IMR-90 (cell line): ENCODE results near the gene OXNAD1. TPM values are rescaled to one million over a fixed set of nuclear protein-coding genes. Genes with fewer than 3 reads are reported as not detected.

Experiments used
- ATAC-seq: fragments of 200-7000 bp; cut with Tn5 transposase; 2 replicates; pipeline ENCODE4 v1.9.1; 2020; ENCODE audit warnings: low read depth, mild to moderate bottlenecking, moderate library complexity
- BruUV-seq: library from RNA; stranded (reverse); fragments of 400-500 nt; replicated peaks from 2 replicates; lab custom pipeline; 2021; lab: Mats Ljungman, UMichigan
- CTCF ChIA-PET: fragments of 300-600 bp; formaldehyde crosslinking; extraction: SDS; loops from one replicate; lab custom pipeline; 2021; ENCODE audit warnings: antibody characterized with exemption; lab: Yijun Ruan, JAX
- POLR2A ChIA-PET: fragments of 300-600 bp; sonication (Branson Sonifier 250); formaldehyde crosslinking; loops from one replicate; lab custom pipeline; 2022; ENCODE audit warnings: antibody characterized with exemption; ENCODE audit not compliant: unreplicated experiment; lab: Charles Lee
- DNase-seq: peaks from one replicate; pipeline ENCODE4 v3.0.0; 2013
- H2AFZ ChIP-seq: replicated peaks from 2 replicates; pipeline ENCODE3; 2013; ENCODE audit warnings: low read length, mild to moderate bottlenecking; ENCODE audit not compliant: poor library complexity
- H2AK5ac ChIP-seq: 2 replicates; pipeline ENCODE4 v1.6.1; 2013; ENCODE audit warnings: low read depth, low read length, inconsistent platforms
- H2AK9ac ChIP-seq: replicated peaks from 2 replicates; pipeline ENCODE3; 2013; ENCODE audit warnings: mild to moderate bottlenecking, low read depth, low read length, moderate library complexity; ENCODE audit not compliant: poor library complexity
- H2BK120ac ChIP-seq: 2 replicates; pipeline ENCODE4 v1.6.1; 2013; ENCODE audit warnings: low read depth, low read length, inconsistent platforms
- H2BK15ac ChIP-seq: 3 replicates; pipeline ENCODE4 v1.6.1; 2013; ENCODE audit warnings: low read depth, low read length, inconsistent platforms
- H2BK20ac ChIP-seq: 2 replicates; pipeline ENCODE4 v1.6.1; 2013; ENCODE audit warnings: low read depth, mild to moderate bottlenecking, inconsistent platforms, low read length, moderate library complexity
- H2BK5ac ChIP-seq: 2 replicates; pipeline ENCODE4 v1.6.1; 2013; ENCODE audit warnings: mild to moderate bottlenecking, low read depth, low read length, inconsistent platforms; ENCODE audit not compliant: poor library complexity, severe bottlenecking
- H3K14ac ChIP-seq: replicated peaks from 2 replicates; pipeline ENCODE4 v1.6.1; 2013; ENCODE audit warnings: low read depth, low read length, inconsistent platforms
- H3K18ac ChIP-seq: 2 replicates; pipeline ENCODE4 v1.6.1; 2013; ENCODE audit warnings: low read depth, low read length, control low read depth
- H3K23ac ChIP-seq: 2 replicates; pipeline ENCODE4 v1.6.1; 2013; ENCODE audit warnings: low read depth, low read length, inconsistent platforms
- H3K27ac ChIP-seq: 2 replicates; pipeline ENCODE4 v1.5.1; 2013; ENCODE audit warnings: mild to moderate bottlenecking, control low read depth, low read length; ENCODE audit not compliant: insufficient read depth
- H3K27me3 ChIP-seq: 2 replicates; pipeline ENCODE4 v1.6.1; 2013; ENCODE audit warnings: low read length; ENCODE audit not compliant: control insufficient read depth, insufficient read depth
- H3K36me3 ChIP-seq: 2 replicates; pipeline ENCODE4 v1.6.1; 2013; ENCODE audit warnings: low read length, mixed read lengths; ENCODE audit not compliant: control insufficient read depth, insufficient read depth
- H3K4ac ChIP-seq: 2 replicates; pipeline ENCODE4 v1.6.1; 2013; ENCODE audit warnings: low read depth, low read length, inconsistent platforms
- H3K4me1 ChIP-seq: 2 replicates; pipeline ENCODE4 v1.6.1; 2013; ENCODE audit warnings: low read length, mixed read lengths; ENCODE audit not compliant: control insufficient read depth, insufficient read depth
- H3K4me2 ChIP-seq: 2 replicates; pipeline ENCODE4 v1.6.1; 2013; ENCODE audit warnings: low read depth, mild to moderate bottlenecking, control low read depth, low read length, moderate library complexity
- H3K4me3 ChIP-seq: 2 replicates; pipeline ENCODE4 v1.5.1; 2013; ENCODE audit warnings: low read depth, mild to moderate bottlenecking, control low read depth, low read length, moderate library complexity; ENCODE audit not compliant: insufficient read depth
- H3K56ac ChIP-seq: 2 replicates; pipeline ENCODE4 v1.6.1; 2013; ENCODE audit warnings: low read length, inconsistent platforms; ENCODE audit not compliant: insufficient read depth; ENCODE audit errors: extremely low read depth
- H3K79me1 ChIP-seq, 2 experiments: 2 replicates each; pipeline ENCODE4 v1.6.1; 2013; ENCODE audit warnings: low read length in 2 of 2, inconsistent platforms in 1 of 2, low read depth in 1 of 2
- H3K9ac ChIP-seq: 2 replicates; pipeline ENCODE4 v1.6.1; 2013; ENCODE audit warnings: low read depth, low read length, control low read depth
- H3K9me1 ChIP-seq: 2 replicates; pipeline ENCODE4 v1.6.1; 2013; ENCODE audit warnings: low read length, inconsistent platforms; ENCODE audit not compliant: insufficient read depth
- H3K9me3 ChIP-seq: 2 replicates; pipeline ENCODE4 v1.6.1; 2013; ENCODE audit warnings: low read length; ENCODE audit not compliant: control insufficient read depth, insufficient read depth
- H4K20me1 ChIP-seq: 2 replicates; pipeline ENCODE4 v1.6.1; 2013; ENCODE audit warnings: low read length, inconsistent platforms; ENCODE audit not compliant: insufficient read depth
- H4K5ac ChIP-seq: 2 replicates; pipeline ENCODE4 v1.6.1; 2013; ENCODE audit warnings: mild to moderate bottlenecking, low read depth, low read length, control low read depth
- H4K8ac ChIP-seq, 2 experiments: 2 replicates each; pipeline ENCODE4 v1.6.1; 2013; ENCODE audit warnings: low read depth in 2 of 2, low read length in 2 of 2, control low read depth in 1 of 2, inconsistent platforms in 1 of 2
- H4K91ac ChIP-seq: 2 replicates; pipeline ENCODE4 v1.6.1; 2013; ENCODE audit warnings: low read depth, low read length, inconsistent platforms; ENCODE audit not compliant: insufficient read depth
- BHLHE40 ChIP-seq: fragments of 150-350 bp; IDR thresholded peaks from 2 replicates; pipeline ENCODE4 v1.6.1; 2016; ENCODE audit warnings: mild to moderate bottlenecking, low read depth, low read length
- CTCF ChIP-seq: conservative IDR thresholded peaks from 2 replicates; pipeline ENCODE4 v1.5.1; 2012; ENCODE audit warnings: mild to moderate bottlenecking, low read depth, low read length, improper control_type of control experiment
- FOS ChIP-seq: fragments of 150-350 bp; IDR thresholded peaks from 2 replicates; pipeline ENCODE4 v1.6.1; 2016; ENCODE audit warnings: low read depth, low read length
- MAZ ChIP-seq: IDR thresholded peaks from 2 replicates; pipeline ENCODE4 v1.6.1; 2012; ENCODE audit warnings: low read depth, mild to moderate bottlenecking, low read length, improper control_type of control experiment, moderate library complexity, borderline replicate concordance
- POLR2A ChIP-seq: IDR thresholded peaks from 2 replicates; pipeline ENCODE4 v1.6.1; 2012; ENCODE audit warnings: mild to moderate bottlenecking, low read depth, low read length
- SMC3 ChIP-seq: fragments of 150-350 bp; IDR thresholded peaks from 2 replicates; pipeline ENCODE4 v1.6.1; 2016; ENCODE audit warnings: low read depth, mild to moderate bottlenecking, antibody characterized with exemption, low read length, moderate library complexity
- WGBS, 2 experiments: methylation state at CpG; one replicate each; pipeline versions ENCODE4 v1.1.5 to v1.1.7; 2013; ENCODE audit warnings: missing lambda C conversion rate in 2 of 2; ENCODE audit not compliant: insufficient read length in 1 of 2; ENCODE audit errors: extremely low coverage in 2 of 2; 5-methylcytosine and 5-hydroxymethylcytosine counted together
- dilution Hi-C: fragments of 300-500 bp; cut with HindIII; formaldehyde crosslinking; loops from one replicate; pipeline ENCODE4 v1.14.3; 2018; ENCODE audit warnings: low sequenced_read_pairs; ENCODE audit not compliant: unreplicated experiment
- in situ Hi-C: fragments of 300-500 bp; cut with MboI; formaldehyde crosslinking; loops from 3 replicates; pipeline ENCODE4 v1.14.3; 2019; ENCODE audit warnings: low sequenced_read_pairs, inconsistent platforms, mixed read lengths
- intact Hi-C: fragments of 100-400 bp; cut with micrococcal nuclease; formaldehyde crosslinking; loops from 2 replicates; pipeline ENCODE4 v1.10.0; 2022
- polyA plus RNA-seq, 3 experiments: library from polyadenylated mRNA; depleted of rRNA; stranded (reverse); fragments of >200 nt; gene quantifications; 2 replicates each; pipeline ENCODE4 v1.2.3, GENCODE V29; 2012; ENCODE audit warnings: low replicate concordance in 1 of 3
- total RNA-seq: library from RNA; depleted of rRNA; stranded (reverse); fragments of >200 nt; gene quantifications from 2 replicates; pipeline ENCODE4 v1.2.3, GENCODE V29; 2012

Gene OXNAD1
- total and polyA plus RNA-seq, 2 of the 4 experiments (the other 2 are of a cell fraction) = 6.2 to 11.3 TPM

GRCh38 chr3:16323737-16324136 lies 58.7 kb downstream of the OXNAD1 start:
- TF ChIP-seq POLR2A = no peak
- no peak for TF ChIP-seq BHLHE40
- TF ChIP-seq MAZ = no peak
- no peak for TF ChIP-seq FOS
- TF ChIP-seq CTCF = no peak
- TF ChIP-seq SMC3 = no peak
- Histone ChIP-seq H4K5ac (no peak overlapping the region), H3K23ac (no peak overlapping the region), H2AK5ac (no peak overlapping the region), H3K27me3 (no peaks in the 10 kb centered on the region), H3K18ac (no peak overlapping the region), H4K8ac (no peak overlapping the region), H3K56ac (no peak overlapping the region), H3K4me3 (no peak overlapping the region), H2AK9ac (no peak overlapping the region), H3K79me1 (peaks cover 10 to 51% of the 10 kb centered on the region in 2 experiments), H4K91ac (no peak overlapping the region), H2BK5ac (no peak overlapping the region), H2BK15ac (no peak overlapping the region), H3K9me1 (peaks cover 18% of the 10 kb centered on the region), H2AFZ (no peak overlapping the region), H3K14ac (no peak overlapping the region), H3K9me3 (no peaks in the 10 kb centered on the region), H3K36me3 (peaks cover 55% of the 10 kb centered on the region), H3K4me2 (no peak overlapping the region), H3K4me1 (peaks cover 11% of the 10 kb centered on the region), H4K20me1 (no peaks in the 10 kb centered on the region), H2BK20ac (no peak overlapping the region), H3K27ac (no peak overlapping the region), H2BK120ac (no peak overlapping the region), H3K9ac (no peak overlapping the region), H3K4ac (no peak overlapping the region)
- CTCF ChIA-PET = no interaction called here
- intact Hi-C loops = no loop called here
- ATAC-seq = no peak
- dilution Hi-C loops = no loop called here
- no peak for DNase-seq
- in situ Hi-C loops = no loop called here
- no CpG with 5 or more reads among the region's 4 CpGs for WGBS, 2 experiments
- BruUV-seq = no TSS peak
- POLR2A ChIA-PET = no interaction called here
